Fibroblast of villous mesenchyme (primary cell): ENCODE data around the gene UBE2V1. TPM values are rescaled to one million over a fixed set of nuclear protein-coding genes. Genes with fewer than 3 reads are reported as not detected.
"Not testable (repeated sequence)": the region's sequence is repeated elsewhere in the genome, so short reads cannot be mapped to it uniquely, and the experiment has no call there.

Experiments
- DNase-seq: peaks from one replicate; pipeline ENCODE4 v3.0.0-alpha.2; 2010; ENCODE audit warnings: low read depth
- H3K4me3 ChIP-seq: 2 replicates; pipeline ENCODE4 v1.5.1; 2011; ENCODE audit warnings: low read depth, mild to moderate bottlenecking, low read length
- CTCF ChIP-seq: IDR thresholded peaks from 2 replicates; pipeline ENCODE4 v1.5.1; 2012; ENCODE audit warnings: low read depth, mild to moderate bottlenecking, low read length; ENCODE audit not compliant: insufficient read depth
- total RNA-seq: library from RNA; depleted of rRNA; stranded (reverse); fragments of >200 nt; gene quantifications from 2 replicates; pipeline ENCODE4 v1.2.3, GENCODE V29; 2012

The UBE2V1 gene
- total RNA-seq, 1 donor, result 88.1 TPM

- H3K4me3 ChIP-seq, result no peak overlapping the region
- TF ChIP-seq CTCF, result no peak
- no peak for DNase-seq
These were observed 29.0 kb upstream of the UBE2V1 start for GRCh38 chr20:50141811-50142561.

- no peak for DNase-seq
- no peak overlapping the region for H3K4me3 ChIP-seq
- TF ChIP-seq CTCF, result no peak
These were observed 28.2 kb upstream of the UBE2V1 start for GRCh38 chr20:50141018-50141675.

GRCh38 chr20:50140339-50140859, 27.4 kb upstream of the UBE2V1 start:
- TF ChIP-seq CTCF, result no peak
- no peak for DNase-seq
- no peak overlapping the region for H3K4me3 ChIP-seq

- no peak for DNase-seq
- TF ChIP-seq CTCF, result peak; percentile 8
- H3K4me3 ChIP-seq, result no peak overlapping the region
These were observed 25.8 kb upstream of the UBE2V1 start for GRCh38 chr20:50138479-50139393.

GRCh38 chr20:50138120-50138478, 25.1 kb upstream of the UBE2V1 start:
- no peak for DNase-seq
- H3K4me3 ChIP-seq, result no peak overlapping the region
- no peak for TF ChIP-seq CTCF

- DNase-seq, result peak; percentile 59
- not testable (repeated sequence) for H3K4me3 ChIP-seq
These were observed 24.8 kb upstream of the UBE2V1 start for GRCh38 chr20:50137702-50138101.
